Stimulated activated CD8-positive, alpha-beta memory T cell treated with anti-CD3 and anti-CD28 coated beads, Interleukin-12 subunit alpha, Interleukin-12 subunit beta, amount 100 ng/mL, for 24 hours (primary cell): ENCODE data around the gene CRYAB.
"Not testable (repeated sequence)": the region's sequence is repeated elsewhere in the genome, so short reads cannot be mapped to it uniquely, and the experiment has no call there.

Experiments used
- DNase-seq: peaks from one replicate; pipeline ENCODE4 v3.0.0-alpha.2; 2020; ENCODE audit errors: extremely low read depth

The CRYAB gene

DNA sequence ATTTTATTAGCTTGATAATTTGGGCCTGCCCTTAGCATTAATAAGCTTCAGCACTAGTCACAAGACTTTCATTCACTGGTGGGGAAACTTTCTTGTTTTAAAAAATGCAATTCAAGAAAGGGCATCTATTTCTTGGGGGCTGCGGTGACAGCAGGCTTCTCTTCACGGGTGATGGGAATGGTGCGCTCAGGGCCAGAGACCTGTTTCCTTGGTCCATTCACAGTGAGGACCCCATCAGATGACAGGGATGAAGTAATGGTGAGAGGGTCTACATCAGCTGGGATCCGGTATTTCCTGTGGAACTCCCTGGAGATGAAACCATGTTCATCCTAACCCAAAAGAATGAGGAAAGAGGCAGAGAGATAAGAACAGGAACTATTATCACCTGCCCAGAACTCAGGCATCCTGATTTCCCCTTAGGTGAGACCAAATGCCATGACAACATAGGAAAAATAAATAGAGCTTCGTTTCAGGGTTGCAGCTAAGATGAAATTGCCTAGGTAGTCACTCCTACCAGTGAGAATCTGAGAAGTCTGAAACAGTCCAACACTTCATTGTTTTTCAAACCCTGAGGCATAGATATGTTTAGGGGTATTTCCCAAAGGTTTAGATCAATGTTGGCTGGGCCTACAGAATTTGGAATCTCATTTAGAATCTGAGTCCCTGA is 2.8 kb downstream of the CRYAB start:
- no peak for DNase-seq

DNA sequence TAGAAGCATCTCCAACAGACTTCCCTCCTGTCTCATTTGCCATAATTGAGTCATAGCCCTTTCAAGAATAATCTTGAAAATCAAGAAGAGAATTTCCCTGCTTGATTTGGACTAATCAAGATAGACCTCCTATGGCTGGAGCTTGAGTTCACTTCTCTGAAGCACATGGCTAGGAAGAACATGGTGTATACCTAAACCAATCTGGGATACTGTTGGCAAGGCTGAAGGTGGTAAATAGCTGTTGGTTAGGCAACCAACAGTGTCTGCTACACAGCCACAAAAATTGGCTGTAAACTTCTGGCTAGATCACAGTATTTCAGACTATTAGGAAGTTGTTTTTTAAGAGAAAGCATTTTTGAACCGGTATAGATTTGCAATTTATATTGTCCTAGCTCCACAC is 4.9 kb downstream of the CRYAB start:
- no peak for DNase-seq

DNA sequence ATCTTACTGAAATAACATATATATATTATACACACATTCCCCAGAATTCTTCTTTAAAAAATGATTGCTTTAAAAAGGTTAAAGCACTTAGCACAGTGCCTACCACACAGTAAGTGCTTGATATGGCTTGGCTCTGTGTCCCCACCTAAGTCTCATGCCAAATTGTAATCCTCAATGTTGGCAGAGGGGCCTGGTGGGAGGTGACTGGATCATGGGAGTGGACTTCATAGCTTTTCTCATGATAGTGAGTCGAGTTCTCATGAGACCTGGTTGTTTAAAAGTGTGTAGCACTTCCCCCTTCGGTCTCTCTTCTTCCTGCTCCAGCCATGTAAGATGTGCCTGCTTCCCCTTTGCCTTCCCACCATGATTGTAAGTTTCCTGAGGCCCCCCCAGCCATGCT is 6.2 kb downstream of the CRYAB start:
- no peak for DNase-seq

DNA sequence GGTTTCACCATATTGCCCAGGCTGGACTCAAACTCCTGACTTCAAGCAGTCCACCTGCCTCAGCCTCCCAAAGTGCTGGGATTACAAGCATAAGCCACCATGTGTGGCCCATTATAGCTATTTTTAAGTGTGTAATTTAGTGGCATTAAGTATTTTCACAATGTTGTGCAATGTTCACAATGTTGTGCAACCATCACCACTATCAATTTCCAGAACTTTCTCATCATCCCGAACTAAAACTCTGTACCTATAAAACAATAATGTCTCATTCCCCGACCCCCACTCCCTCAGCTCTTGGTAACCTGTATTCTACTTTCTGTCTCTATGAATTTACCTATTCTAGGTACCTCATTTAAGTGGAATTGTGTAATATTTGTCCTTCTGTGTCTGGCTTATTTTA is 24.7 kb downstream of the CRYAB start:
- DNase-seq: no peak

DNA sequence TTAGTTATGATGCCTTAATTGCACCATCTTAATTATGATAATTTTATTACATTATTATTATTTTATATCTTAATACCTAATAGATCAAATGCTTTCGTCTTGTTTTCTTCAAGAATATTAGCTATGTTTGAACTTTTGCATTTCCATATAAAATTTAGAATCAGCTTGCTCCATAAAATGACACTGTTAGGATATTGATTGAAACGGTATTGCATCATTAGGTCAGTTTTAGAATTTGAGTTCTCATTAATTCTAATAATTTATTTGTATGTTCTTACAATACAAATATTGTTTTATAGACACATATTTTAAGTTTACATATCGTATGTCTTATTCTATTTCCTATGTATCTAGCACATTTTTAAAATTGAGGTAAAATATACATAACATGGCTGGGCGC is 25.5 kb downstream of the CRYAB start:
- DNase-seq: no peak

DNA sequence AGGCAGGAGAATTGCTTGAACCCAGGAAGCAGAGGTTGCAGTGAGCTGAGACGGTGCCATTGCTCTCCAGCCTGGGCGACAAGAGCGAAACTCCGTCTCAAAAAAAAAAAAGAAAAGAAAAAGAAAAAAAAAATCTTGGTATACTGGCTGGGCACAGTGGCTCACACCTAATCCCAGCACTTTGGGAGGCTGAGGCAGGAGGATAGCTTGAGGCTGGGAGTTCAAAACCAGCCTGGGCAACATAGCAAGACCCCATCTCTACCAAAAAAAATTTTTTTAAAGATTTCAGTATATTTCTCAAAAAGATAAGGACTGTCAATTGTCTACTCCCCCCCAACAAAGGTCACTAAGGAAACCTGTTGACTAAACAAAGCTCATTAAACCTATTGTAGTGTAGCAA is 26.5 kb downstream of the CRYAB start:
- DNase-seq: not testable (repeated sequence)

DNA sequence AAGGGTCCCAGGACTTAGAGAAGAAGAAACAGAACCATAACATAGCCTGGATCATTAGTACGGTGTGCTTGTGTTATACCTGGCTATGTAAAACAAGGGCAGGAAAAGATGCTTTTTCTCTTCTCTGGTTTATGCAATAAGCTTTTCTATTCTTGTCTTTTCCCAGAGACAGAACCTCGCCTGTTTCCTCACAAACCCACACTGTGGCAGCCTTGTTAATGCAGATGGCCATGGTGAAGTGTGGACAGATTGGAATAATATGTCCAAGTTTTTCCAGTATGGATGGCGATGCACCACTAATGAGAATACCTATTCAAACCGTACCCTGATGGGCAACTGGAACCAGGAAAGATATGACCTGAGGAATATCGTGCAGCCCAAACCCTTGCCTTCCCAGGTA is 29.4 kb downstream of the CRYAB start:
- no peak for DNase-seq

DNA sequence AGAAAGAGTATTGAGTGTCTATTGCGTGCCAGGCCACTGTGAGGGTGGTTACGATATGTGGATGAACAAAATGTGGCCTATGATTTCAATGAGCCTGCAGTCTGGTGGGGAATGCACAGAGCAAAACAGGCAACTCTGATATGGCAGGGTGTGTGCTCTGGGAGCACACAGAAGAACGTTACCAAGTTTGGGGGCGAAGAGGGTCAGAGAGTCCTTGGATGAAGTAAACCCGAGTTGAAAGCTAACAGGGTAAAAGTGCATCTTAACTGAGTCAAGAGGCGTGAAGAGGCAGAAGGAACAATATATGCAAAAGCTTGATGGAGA is 32.0 kb downstream of the CRYAB start:
- DNase-seq: no peak

DNA sequence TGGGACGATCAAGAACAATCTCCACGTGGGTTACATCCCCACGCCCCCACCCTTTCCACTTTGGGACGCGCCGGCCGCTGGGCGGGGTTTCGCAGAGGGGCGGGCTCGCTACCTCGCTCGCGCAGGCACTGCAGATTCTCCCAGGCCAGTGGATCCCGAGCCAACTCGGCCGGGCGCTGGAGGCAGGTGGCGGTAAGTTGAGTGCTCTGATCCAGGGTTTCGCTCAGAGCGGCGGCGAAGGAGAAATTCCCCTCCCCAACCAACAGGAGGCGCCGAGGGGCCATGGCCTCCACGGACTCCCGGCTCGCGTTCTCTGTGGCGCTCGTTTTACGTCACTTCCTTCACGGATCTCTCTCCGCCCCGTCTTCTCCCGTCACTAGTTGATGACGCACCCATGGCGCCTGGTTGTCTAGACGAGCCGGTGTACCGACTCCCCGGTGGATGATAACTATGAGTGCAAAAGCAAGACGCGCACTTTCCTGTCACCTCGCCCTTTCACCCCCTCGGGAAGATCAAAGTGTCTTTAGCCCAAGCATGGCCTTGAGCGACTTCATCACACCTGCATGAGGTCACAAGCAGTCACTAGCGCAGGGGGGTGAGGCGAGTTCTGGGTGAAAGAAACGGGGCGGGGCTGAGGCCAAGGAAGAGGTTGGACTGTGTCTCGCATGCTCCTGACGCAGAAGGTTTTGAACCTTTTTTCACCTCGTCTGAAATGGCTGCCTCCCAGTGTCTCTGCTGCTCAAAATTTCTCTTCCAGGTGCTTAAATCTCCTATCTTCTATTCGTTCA is 32.5 kb downstream of the CRYAB start, which contains the start of the genes CFAP68 and FDXACB1:
TSS of gene CFAP68 (plus strand) at position 693 of the 788 bp plus-strand sequence. CDS start at position 713, 20 bp downstream.
TSS of gene FDXACB1 (minus strand) at position 317 of the 788 bp plus-strand sequence. CDS start at position 284, 33 bp downstream.
- peak; percentile 86 for DNase-seq

DNA sequence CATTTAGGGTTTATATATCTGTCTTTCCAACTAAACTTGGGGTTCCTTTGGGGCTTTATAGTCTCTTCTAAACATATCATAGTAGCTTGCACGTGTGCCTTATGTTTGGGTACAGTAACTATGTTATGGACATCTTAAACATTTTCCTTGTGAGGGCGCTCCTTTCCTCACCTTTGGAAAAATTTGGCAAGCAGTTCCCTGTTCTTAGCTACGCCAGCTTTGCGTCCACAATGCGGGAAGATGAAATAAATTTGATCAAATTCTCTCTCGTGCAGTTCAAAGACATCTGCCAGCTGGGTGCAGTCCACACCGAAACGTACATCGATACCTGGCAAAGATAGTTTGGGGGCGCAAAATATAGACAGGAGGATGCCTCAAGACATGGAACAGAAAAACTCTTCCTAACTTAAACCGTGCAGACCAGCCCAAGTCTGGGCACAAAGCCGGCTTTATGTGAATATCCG is 33.2 kb downstream of the CRYAB start:
- no peak for DNase-seq

DNA sequence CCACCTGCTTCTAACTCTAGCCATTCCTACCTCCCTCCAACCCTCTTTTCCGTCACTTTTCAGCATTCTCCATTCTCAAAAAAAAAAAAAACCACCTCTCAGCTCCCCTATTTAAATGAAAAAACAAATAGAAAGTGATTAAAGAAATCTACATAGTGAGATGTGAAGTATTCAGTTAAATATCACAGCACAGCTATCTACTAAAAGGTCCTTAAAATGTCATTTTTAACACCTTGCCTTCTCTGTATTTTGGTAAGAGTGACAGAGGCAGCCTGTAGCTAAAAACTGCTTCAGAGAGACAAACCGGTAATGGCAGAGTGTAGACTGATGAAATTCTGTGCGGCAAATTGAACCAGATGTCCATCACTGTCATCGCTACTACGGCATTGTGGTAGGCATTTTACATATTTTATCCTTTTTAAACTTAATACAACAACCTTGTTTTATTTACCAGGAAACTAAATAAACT is 39.8 kb downstream of the CRYAB start:
- DNase-seq: no peak

DNA sequence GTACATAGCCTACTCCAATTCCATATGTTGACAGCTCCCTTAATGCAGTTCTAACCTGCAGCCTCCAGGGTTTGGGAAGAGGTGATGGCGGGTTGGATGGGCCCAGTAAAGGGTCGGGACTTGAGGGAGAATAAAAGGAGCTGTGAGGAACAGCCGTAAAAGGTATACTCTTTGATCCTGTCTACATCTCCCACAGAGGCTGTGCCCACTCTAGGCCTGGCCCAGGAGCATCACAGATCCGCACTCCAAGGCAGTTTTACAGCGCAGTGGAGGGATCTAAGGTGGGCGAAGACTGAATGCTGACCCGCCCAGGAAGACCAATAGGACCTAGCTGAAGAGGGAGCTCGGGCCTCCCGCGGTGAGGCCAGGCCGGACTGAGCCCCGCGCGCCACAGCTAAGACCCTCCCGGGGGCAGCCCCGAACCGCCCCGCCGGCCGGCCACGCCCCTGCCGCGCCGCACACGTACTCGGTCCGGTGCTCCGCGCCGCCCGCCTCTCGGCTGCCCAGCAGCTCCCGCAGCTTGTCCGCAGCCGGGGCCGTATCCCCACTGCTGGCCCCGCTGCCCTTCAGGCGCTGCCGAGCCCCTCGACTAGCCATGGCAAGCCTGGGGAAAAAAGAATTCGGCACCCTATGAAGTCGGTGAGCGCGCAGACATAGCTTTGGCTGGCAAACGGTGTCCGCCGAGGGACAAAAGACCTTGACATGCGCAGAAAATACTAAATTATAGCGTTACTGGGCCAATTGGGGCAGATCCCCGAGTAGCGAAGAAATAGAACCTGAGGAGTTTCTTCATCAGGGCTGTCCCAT is 40.5 kb downstream of the CRYAB start, which contains the start of gene ALG9:
TSS of gene ALG9 (minus strand) at position 696 of the 807 bp plus-strand sequence. CDS start at position 597, 99 bp downstream.
- peak; percentile 59 for DNase-seq

DNA sequence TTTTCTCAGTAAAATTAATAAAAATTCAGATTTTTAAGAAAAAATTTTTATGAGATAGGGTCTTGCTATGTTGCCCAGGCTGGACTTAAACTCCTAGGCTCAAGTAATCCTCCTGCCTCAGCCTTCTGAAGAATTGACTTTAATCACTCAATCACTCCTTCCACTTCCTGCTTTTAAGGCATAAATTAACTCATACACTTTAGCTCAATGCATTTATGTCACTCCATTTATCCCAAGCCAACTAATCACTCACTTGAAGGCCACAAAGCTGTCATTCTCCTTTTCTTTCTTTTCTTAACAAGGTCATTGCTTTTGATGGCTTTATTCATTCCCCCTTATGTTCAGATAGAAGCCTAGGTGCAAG is 41.1 kb downstream of the CRYAB start:
- DNase-seq: no peak

DNA sequence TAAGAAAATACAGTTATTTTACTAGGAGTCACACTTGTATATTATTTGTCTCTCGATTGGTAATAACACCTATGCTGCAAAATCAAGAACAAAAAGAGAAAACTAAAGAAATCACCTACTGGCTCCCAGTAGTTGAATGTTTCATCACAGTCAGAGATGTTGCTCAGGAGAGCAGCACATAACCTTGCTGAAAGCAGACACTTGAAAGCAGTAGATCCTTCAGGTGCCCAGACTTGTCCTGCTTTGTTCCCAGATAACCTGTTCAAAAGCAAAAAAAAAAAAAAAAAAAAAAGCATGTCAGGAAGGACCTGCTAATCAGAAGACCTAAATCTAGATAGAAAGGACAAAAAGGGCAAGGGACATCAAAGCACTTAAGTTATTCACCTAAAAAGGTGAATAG is 41.5 kb downstream of the CRYAB start:
- DNase-seq: no peak

DNA sequence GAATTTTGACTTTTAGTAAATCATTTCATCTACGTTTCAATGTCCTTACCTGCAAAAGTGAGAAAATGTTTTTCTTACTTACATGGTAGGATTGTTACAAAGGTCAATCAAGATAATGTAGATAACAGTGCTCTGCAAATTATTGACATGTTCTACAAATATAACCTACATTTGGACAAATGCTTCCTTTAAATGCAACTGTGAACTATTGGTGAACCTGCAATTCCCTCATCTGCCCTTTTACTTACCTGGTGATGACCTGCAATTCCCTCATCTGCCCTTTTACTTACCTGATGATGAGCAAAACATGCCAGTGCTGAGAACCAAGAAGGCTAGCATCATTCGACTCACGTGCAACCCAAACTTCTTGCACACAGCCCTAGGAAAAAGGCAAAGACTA is 51.3 kb downstream of the CRYAB start:
- no peak for DNase-seq
